Measurements from ENCODE around the gene GNB3.
A peak's percentile ranks its signal among the peaks of the same experiment; 100 is the strongest.

The GNB3 gene

DNA sequence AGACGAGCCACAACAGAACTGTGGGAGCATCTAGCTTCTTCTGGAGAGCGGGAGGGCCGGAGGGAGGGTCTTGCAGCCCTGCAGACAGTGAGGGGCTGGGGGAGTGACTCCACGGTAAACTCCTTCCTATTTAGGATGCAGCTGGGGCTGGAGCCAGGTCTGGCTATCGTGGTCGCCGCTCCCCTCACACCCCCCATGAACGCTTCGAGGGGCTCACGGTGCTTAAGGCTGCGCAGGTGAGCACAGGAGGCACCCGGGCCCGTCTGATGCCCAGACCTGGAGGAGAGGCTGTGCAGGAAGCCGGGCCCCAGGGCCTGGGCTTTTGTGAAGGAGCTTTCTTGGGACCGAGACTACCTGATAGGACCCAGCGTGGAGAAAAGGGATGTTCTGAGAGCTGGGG, 3.9 kb upstream of the GNB3 start:
- no peak for DNase-seq (ENCODE audit: low read depth in 2 of 2)

DNA sequence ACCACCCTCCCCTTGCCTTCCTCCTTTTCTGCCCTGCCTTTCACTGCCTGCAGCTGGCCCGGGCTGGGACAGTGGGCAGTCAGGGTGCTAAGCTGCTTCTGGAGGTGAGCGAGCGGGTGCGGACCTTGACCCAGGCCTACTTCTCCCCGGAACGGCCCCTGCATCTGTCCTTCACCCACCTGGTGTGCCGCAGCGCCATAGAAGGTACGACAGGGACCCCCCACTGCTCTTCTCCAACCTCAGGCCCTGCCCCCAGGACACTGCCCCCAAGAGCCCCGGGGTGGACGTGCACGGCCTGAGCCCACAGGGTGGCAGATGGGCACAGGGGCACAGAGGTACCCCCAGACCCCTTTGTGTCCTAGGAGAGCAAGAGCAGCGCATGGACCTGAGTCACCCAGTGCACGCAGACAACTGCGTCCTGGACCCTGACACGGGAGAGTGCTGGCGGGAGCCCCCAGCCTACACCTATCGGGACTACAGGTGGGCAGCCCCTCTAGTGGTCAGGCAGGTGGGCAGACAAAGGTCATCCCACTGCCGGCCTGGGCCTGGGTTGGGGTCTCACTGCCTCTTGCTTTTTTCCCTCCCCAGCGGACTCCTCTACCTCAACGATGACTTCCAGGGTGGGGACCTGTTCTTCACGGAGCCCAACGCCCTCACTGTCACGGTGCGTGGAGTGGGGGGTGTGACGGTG, 3.2 kb upstream of the GNB3 start:
- no peak for DNase-seq (ENCODE audit: low read depth in 2 of 2)

DNA sequence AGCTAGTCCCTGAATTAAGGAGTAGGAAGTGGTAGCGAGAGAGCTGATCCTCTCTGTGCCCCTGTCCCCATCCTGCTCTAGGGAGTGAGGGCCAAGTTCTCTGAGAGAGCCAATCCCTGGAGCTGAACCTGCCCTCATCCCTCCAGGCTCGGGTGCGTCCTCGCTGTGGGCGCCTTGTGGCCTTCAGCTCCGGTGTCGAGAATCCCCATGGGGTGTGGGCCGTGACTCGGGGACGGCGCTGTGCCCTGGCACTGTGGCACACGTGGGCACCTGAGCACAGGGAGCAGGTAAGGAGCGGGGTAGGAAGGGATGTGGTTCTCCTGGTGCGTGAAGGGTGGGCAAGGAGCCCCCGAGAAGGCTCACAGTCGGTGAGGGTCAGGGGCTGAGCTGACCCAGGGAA, 1.9 kb upstream of the GNB3 start:
- DNase-seq (ENCODE audit: low read depth in 2 of 2), result no peak

DNA sequence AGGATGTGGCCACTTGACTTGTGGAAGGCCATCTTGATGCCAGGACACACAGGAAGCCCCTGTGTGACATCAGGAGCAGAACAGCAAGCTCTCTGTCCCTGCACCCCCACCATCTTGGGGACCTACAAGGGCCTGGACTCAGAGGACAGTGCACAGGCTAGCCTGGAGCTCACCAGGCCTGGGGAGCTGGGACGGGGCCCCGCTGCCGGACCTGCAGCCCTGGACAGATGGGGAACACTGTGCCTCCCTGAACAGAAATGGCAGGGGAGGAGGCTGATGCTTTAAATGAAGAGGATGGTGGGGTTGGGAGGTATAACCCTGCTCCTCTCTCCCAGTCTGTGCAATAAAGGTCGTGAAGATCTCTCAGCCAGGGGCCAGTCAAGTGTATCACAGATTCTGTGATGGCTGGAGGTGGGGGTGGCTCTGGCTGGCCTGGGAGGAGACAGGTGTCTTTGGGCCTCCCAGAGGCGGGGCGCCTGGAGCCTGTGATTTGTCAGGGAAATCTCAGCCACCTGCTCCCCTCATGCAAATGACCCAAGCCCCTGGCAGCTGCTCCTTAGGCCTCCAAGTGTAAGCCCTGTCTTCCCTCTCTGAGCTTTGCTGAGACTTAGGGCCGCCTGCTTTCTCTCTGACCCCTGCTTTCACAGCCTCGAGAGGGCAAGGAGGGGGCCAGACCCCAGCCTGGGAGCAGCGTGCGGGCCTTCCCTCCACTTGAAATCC, 1.1 kb upstream of the GNB3 start:
- no peak for DNase-seq (ENCODE audit: low read depth in 2 of 2)

DNA sequence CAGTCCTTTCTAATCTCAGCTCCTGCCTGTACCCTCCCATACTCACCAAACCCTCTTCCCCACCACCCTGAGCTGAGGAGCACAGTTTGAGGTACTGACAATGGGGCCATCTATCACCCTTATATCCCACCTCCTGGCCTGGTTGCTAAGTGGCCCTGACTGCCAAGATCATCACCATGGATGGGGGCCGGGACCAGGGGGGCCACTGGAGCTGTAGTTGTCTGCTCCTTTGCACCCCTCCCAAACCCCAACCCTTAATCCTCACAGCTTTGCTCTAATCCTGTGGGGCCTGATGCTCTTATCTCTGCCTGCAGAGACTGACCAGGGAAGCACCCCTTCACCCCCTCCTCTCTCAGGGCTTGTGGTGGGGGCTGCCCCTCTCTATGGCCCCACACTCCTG, 395 bp upstream of the GNB3 start:
- no peak for DNase-seq (ENCODE audit: low read depth in 2 of 2)

DNA sequence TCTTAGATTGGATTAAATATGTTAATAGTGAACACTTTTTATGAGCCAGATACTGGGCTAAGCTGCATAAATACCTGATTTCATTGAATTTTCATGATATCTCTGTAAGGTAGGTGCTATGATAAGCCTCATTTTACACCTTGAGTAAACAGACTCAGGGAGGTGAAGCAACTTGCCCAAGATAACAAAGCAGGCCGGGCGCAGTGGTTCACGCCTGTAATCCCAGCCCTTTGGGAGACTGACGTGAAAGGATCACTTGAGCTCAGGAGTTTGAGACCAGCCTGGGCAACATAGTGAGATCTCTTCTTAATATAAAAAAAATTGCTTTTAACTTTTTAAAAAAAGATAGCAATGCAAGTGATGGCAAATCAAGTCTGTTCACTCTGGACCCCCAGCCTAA, 1.4 kb downstream of the GNB3 start:
- DNase-seq (ENCODE audit: low read depth in 2 of 2), result no peak

DNA sequence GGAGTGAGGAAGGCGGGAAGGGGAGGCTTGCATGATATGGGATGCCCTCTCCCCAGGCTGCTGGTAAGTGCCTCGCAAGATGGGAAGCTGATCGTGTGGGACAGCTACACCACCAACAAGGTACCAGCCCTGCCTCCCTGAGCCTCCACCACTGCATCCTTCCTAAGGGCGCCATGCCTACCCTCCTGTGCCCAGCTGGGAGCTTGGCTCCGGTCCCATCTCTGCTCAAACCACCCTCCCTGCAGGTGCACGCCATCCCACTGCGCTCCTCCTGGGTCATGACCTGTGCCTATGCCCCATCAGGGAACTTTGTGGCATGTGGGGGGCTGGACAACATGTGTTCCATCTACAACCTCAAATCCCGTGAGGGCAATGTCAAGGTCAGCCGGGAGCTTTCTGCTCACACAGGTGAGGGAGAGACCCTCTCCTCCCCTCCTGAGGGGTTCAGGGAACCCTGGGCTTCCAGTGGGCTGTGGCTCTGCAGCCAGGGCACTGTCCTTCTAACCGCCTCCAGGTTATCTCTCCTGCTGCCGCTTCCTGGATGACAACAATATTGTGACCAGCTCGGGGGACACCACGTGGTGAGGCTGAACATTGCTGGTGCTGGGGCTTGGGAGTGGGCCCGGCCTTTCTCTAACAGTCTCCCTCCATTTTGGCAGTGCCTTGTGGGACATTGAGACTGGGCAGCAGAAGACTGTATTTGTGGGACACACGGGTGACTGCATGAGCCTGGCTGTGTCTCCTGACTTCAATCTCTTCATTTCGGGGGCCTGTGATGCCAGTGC, 2.6 kb downstream of the GNB3 start:
- no peak for DNase-seq (ENCODE audit: low read depth in 2 of 2)

DNA sequence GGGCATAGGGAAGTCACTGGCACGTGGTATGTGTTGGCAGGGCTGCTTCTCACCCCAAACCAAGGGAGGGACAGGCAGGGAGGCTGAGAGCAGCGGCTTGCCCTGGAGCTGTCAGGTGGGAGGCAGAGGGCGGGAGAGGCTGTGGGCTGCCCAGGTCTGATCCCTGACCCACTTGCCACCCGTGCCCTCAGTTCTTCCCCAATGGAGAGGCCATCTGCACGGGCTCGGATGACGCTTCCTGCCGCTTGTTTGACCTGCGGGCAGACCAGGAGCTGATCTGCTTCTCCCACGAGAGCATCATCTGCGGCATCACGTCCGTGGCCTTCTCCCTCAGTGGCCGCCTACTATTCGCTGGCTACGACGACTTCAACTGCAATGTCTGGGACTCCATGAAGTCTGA, 4.7 kb downstream of the GNB3 start:
- DNase-seq (ENCODE audit: low read depth in 2 of 2), result no peak

DNA sequence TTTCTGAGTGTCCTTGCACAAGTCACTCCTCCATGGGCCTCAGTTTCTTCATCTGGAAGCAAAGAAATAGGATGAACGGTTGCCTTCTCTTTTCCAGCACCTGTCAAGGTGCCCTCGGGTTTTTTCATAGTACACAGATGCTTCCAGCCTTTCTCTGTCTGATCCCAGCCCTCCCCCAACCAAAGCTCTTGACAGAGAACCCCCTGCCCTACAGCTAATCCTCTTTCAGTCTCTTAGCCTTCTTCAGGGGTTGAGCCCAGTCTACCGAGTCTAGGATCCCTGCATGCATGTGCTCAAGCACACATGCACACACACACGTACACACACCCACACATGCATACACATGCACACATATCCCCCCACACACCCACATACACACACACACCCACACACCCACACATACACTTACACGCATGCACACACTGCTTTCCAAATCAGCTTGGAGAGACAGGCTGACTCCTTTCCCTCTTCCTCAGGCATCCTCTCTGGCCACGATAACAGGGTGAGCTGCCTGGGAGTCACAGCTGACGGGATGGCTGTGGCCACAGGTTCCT, 5.7 kb downstream of the GNB3 start:
- no peak for DNase-seq (ENCODE audit: low read depth in 2 of 2)

DNA sequence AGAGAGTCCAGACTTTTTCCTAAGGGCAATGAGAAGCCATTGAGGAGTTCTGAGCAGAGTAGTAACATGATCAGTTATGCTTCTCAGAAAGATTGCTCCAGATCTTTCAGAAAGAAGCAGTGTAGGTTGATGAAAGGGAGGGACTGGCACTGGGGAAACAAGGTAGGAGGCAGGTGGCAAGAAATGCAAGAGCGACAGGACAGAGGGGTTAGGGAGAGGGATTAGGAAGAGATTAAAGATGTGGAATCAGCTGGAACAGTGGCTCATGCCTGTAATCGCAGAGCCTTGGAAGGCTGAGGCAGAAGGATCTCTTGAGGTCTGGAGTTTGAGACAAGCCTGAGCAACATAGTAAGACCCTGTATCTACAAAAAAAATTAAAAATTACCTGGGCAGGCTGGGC, 7.0 kb downstream of the GNB3 start:
- no peak for DNase-seq (ENCODE audit: low read depth in 2 of 2)

DNA sequence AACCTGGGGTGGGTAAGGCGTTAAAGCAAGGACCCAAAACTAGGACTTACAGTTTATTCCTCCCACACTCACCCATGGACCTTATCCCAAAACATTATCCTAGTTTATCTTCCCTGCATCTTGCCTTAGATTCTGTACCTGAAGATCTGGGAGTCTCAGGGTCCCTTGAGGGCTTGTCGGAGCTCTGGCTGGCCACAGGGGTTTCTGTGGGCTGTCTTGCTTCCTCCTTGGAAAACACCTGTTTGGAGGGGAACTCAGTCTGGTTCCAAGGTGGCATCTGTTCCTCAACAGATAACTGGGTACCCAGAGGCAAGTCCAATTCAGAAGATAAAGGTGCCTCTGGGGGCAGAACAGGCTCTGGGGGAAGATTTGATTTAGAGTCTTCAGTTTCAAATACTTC, 8.7 kb downstream of the GNB3 start:
- DNase-seq (ENCODE audit: low read depth in 2 of 2), result no peak

DNA sequence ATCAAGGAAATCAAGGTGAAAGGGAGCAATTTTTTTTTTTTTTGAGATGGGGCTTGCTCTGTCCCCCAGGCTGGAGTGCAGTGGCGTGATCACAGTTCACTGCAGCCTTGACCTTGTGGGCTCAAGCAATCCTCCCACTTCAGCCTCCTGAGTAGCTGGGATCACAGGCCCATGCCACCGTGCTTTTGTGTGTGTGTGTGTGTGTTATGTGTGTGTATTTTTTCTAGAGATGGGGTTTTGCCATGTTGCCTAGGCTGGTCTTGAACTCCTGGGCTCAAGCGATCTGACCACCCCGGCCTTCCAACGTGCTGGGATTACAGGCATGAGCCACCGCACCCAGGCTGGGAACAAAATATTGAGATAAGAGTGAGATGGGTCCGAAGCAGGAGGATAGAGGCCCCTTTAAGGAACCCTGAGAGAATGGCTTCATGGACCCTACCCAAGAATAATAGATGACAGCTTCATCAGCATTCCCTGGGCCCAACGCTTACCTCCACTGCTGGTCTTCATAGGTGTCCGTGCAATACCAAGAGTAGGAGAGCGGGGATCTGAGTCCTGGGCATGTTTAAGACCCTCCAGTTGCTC, 9.3 kb downstream of the GNB3 start:
- DNase-seq (ENCODE audit: low read depth in 2 of 2), result no peak

DNA sequence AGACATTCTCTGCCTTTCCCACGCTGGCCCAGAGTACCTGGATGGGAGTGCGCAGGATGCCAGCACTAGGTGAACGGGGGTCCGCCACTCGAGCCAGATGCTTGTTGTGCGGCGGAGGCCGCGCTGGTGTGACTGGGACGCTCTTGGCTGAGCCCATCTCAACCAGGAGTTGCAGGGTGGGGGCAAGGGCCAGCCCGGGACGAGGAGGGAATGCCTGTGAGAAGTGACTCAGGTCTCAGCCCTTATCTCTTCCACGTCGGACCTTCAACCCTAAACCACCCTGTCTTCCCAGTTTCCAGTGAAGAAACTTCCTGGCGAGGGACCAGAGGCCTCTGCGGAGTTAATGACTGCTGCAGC, 10.0 kb downstream of the GNB3 start:
- no peak for DNase-seq (ENCODE audit: low read depth in 2 of 2)

DNA sequence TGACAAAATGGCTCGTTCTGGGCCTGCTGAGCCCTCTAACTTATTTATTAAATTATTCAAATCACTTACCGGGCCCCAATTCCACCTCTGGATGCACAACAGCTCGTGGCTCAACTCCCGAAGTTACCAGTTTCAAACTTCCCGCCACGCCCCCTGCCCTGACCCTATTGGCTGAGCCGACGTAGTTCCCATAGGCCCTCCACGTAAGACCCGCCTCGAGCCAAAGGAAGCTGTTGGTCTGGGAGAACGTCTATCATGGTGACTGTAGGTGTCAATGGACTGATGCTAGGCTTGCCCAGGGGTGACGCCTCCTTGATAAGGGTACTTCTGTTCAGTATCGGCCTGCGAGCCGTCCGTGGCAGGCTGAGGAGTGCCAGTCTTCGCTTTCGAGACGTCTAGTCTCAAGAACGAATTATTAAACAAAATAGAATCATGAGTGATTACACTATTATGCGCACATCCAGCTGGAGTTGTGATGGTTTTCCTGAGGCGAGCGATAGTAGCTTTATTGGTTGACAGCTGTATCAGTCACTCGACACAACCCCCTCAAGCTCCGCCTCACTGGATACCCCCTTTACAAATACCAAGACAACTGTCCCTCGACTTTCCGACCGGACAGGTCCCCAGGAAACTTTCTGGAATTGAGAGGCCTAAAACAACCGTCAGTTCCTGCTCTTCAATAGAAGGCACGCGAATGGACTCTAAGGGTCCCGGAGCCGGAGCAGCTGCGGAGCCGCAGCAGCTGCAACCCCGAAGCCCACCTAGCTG, 10.6 kb downstream of the GNB3 start, which contains the start of gene CDCA3:
TSS of gene CDCA3 (minus strand) at position 134 of the 768 bp plus-strand sequence. CDS start 334 bp downstream, outside the sequence.
- peak; percentile 83 to 91 for DNase-seq (ENCODE audit: low read depth in 2 of 2)

DNA sequence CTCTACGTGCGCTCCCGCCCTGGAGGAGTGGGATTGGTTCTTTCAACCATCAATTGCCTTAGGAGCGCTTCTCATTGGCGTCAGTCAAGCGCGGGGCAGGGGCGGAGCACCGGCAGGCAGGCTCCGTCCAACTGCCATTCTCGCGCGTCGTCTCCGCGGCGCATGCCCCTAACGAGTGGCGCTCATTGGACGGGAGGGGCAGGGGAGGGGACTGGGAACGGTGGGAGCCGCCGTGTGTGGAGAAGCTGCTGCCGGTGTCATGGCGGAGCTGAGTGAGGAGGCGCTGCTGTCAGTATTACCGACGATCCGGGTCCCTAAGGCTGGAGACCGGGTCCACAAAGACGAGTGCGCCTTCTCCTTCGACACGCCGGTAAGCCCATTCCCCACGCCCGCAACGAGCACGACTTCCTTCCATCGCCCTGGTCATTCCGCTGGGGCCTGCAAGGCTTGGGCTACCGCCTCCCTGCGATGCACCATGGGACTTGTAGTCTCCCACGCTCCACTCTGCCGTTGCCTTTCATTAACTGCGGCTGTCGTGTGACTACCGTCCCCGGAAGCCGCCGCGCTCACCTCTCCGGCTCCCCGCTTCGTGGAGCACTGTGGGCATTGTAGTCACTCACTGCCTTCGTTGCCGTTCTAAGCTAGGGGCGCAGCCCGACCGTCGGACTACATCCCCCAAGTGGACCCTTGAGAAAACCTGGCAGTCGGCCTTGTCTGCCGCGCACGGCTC, 11.4 kb downstream of the GNB3 start, which contains the start of gene USP5:
TSS of gene USP5 (plus strand) at position 230 of the 730 bp plus-strand sequence. CDS start at position 260, 30 bp downstream.
- peak; percentile 98 to 99 for DNase-seq (ENCODE audit: low read depth in 2 of 2)

DNA sequence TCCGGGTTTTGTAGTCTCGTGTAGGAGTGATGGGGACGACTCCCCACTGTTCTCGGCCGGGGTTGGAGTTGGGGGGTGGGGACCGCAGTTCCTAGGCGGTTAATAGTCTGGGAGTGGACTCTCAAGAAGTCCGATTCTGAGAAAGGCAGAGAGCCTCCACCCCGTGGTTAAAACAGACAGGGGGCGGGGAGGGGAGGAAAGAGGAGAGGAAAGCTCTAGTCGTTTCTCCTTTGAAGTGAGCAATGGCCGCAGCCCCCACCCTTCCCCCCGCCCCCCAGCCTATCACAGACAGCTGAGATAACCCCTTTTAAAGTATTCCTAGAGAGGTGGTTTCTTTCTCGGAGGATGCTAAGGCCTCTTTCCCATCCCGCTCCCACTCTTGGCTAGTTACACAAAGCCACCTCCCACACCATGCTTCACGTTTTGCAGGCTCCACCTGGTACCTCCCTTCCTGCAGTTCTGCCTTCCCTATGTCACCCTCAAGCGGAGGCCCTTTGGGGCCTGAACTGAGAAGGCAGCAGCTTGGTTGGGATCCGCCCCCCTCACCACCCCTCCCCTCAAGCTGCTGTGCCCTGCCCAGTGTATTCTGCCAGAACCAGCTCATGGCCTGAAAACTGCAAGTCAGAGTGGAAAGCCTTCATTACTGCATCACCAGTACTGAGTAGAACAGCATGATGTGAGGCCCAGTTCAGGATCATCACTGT, 12.1 kb downstream of the GNB3 start:
- peak; percentile 30 to 37 for DNase-seq (ENCODE audit: low read depth in 2 of 2)

DNA sequence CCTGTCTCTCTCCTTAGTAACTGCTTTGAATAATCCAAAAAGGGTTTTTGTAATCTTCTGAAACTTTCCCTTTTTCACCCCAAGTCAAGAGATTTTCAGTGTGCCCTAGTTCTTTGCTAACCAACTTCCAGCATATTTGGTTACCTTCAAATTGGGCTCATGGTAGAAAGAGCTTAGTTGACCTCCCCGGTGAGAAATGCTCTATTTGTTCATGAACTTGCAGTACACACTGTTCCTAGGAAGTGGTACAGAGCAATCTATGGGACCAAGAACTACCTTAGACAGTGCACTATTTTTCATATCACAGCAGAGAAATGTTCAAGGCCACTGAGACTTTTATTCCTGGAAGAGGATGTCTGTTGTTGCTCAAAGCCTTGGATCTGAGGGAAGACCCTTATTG, 12.9 kb downstream of the GNB3 start:
- DNase-seq (ENCODE audit: low read depth in 2 of 2), result no peak

DNA sequence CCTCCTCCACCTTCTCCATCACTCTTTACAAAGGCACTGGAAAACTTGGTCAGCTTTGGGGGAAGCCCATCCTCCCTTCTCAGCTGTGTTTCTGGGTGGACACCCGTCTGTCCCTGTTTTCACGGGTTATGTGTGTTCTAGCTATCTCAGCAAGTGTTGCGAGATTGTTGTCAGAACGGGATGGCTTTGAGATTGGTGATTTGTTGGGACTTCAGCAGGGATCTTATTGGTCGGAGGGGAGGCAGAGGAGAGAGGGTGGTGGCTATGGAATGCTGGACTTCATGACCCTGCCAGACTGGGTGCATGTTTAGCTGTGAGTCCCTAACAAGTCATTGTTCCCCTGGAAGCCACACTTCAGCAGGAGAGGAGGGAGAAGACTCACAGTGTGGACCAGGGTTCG, 13.3 kb downstream of the GNB3 start:
- no peak for DNase-seq (ENCODE audit: low read depth in 2 of 2)

DNA sequence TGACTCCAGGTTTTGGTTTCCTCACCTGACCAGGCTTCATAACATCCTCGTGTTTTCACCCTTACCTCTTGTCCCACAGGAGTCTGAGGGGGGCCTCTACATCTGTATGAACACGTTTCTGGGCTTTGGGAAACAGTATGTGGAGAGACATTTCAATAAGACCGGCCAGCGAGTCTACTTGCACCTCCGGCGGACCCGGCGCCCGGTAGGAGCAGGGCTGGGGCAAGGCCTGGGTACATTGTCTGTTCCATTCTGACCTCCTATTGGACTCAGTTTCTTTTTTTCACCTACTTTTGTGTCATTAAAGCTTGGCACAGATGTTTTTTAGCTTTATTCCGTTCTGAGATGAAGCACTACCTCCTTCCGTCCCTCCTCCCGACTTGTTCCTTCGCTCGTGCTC, 14.6 kb downstream of the GNB3 start:
- no peak for DNase-seq (ENCODE audit: low read depth in 2 of 2)

DNA sequence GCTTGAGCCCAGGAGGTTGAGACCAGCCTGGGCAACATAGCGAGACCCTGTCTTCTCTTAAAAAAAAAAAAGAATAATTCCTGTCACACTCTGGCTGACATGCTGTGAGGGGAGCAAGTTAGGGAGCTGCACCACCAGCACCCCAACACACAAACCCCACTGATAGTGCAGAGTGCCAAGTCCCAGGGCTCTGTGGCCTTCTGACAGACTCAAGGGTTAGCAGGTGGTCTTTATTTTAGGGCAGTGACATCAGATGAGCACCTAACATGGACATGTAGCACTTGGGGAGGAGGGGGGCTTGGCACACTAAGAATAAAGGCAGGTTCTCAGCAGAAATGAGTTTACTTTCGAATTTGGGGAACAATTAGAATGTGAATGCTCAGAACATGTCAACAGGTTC, 18.1 kb downstream of the GNB3 start:
- DNase-seq (ENCODE audit: low read depth in 2 of 2), result no peak
